Measurements from ENCODE around the gene SEC22A. TPM values are rescaled to one million over a fixed set of nuclear protein-coding genes. Genes with fewer than 3 reads are reported as not detected.

Gene SEC22A
- polyA plus RNA-seq, 4 donors: 4.6 to 17.3 (median 8.3) TPM

DNA sequence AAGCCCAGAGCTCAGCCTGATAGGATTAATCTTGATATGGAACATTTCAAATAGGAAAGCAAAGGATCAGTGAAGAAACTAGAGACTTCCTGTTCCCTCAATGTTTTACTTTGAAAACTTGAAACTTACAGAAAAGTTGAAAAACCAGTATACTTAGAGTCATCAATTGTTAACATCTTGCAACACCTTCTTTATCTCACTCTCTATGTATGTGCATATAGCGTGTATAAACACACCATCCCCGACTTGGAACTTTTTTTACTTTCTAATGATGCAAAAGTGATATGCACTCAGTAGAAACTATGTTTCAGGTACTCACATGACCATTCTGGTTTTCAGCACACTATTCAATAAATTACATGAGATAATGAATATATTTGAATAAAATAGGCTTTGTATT lies 60.5 kb downstream of the SEC22A start:
- DNase-seq: no peak
- WGBS, 3 donors: 84 to 94% (median 92%) methylated on average over 2 of the region's 2 CpGs
- Histone ChIP-seq H3K4me3 (ENCODE audit: low read depth in 1 of 3, low read length in 3 of 3) (no peak overlapping the region), H3K27ac (ENCODE audit: low read depth in 1 of 3, low read length in 2 of 3) (no peak overlapping the region), H3K4me1 (ENCODE audit: control insufficient read depth in 3 of 3, insufficient read depth in 2 of 3, low read depth in 1 of 3, low read length in 2 of 3) (no peaks in the 10 kb centered on the region), H3K9me3 (ENCODE audit: control insufficient read depth in 2 of 2, insufficient read depth in 1 of 2, low read depth in 1 of 2, low read length in 1 of 2) (no peaks in the 10 kb centered on the region), H3K36me3 (ENCODE audit: control insufficient read depth in 3 of 3, insufficient read depth in 2 of 3, low read depth in 1 of 3, low read length in 3 of 3) (peaks cover 0 to 10% (median 3%) of the 10 kb centered on the region in 3 donors), H3K27me3 (ENCODE audit: control insufficient read depth in 3 of 3, insufficient read depth in 3 of 3, low read length in 3 of 3) (no peaks in the 10 kb centered on the region)
- FAIRE-seq: no peak

DNA sequence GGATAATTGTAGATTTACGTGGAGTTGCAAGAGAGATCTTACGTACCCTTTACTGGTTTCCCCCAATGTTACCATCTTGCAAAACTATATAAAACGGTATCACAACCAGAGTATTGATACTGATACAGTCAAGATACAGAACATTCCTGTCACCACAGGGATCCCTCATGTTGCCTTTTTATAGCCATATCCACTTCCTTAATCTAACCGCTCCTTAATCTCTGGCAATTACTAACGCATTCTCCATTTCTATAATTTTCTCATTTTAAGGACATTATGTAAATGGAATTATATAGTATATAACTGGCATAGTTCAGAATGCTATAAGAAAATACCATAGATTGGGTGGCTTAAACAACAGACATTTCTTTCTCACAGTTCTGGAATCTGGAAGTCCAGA lies 61.1 kb downstream of the SEC22A start:
- H3K9me3 ChIP-seq (ENCODE audit: control insufficient read depth in 2 of 2, insufficient read depth in 1 of 2, low read depth in 1 of 2, low read length in 1 of 2): no peaks in the 10 kb centered on the region
- peaks cover 0 to 10% (median 3%) of the 10 kb centered on the region in 3 donors for H3K36me3 ChIP-seq (ENCODE audit: control insufficient read depth in 3 of 3, insufficient read depth in 2 of 3, low read depth in 1 of 3, low read length in 3 of 3)
- no peaks in the 10 kb centered on the region for H3K4me1 ChIP-seq (ENCODE audit: control insufficient read depth in 3 of 3, insufficient read depth in 2 of 3, low read depth in 1 of 3, low read length in 2 of 3)
- no peak for DNase-seq
- no peak overlapping the region for H3K4me3 ChIP-seq (ENCODE audit: low read depth in 1 of 3, low read length in 3 of 3)
- FAIRE-seq: no peak
- H3K27me3 ChIP-seq (ENCODE audit: control insufficient read depth in 3 of 3, insufficient read depth in 3 of 3, low read length in 3 of 3): no peaks in the 10 kb centered on the region
- WGBS, 3 donors: 85 to 96% (median 88%) methylated on average over 5 of the region's 5 CpGs
- no peak overlapping the region for H3K27ac ChIP-seq (ENCODE audit: low read depth in 1 of 3, low read length in 2 of 3)

DNA sequence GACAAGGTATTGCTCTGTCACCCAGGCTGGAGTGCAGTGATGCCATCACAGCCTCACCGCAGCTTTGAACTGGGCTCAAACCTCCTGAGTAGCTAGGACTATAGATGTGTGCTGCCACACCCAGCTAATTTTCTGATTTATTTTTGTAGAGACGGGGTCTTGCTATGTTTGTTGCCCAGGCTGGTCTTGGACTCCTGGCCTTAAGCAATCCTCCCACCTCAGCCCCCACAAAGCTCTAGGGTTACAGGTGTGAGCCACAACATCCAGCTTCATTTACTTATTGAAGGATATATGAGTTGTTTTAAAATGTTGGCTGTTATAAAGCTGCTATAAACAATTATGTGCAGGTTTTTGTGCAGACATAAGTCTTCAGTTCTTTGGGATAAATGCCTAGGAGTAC lies 62.2 kb downstream of the SEC22A start:
- no peak overlapping the region for H3K4me3 ChIP-seq (ENCODE audit: low read depth in 1 of 3, low read length in 3 of 3)
- FAIRE-seq: no peak
- H3K9me3 ChIP-seq (ENCODE audit: control insufficient read depth in 2 of 2, insufficient read depth in 1 of 2, low read depth in 1 of 2, low read length in 1 of 2): no peaks in the 10 kb centered on the region
- H3K36me3 ChIP-seq (ENCODE audit: control insufficient read depth in 3 of 3, insufficient read depth in 2 of 3, low read depth in 1 of 3, low read length in 3 of 3): peaks cover 0 to 10% (median 3%) of the 10 kb centered on the region in 3 donors
- no peak overlapping the region for H3K27ac ChIP-seq (ENCODE audit: low read depth in 1 of 3, low read length in 2 of 3)
- no peak for DNase-seq
- no peaks in the 10 kb centered on the region for H3K4me1 ChIP-seq (ENCODE audit: control insufficient read depth in 3 of 3, insufficient read depth in 2 of 3, low read depth in 1 of 3, low read length in 2 of 3)
- 96 to 97% (median 96%) methylated on average over 2 of the region's 2 CpGs for WGBS, 3 donors
- H3K27me3 ChIP-seq (ENCODE audit: control insufficient read depth in 3 of 3, insufficient read depth in 3 of 3, low read length in 3 of 3): no peaks in the 10 kb centered on the region

DNA sequence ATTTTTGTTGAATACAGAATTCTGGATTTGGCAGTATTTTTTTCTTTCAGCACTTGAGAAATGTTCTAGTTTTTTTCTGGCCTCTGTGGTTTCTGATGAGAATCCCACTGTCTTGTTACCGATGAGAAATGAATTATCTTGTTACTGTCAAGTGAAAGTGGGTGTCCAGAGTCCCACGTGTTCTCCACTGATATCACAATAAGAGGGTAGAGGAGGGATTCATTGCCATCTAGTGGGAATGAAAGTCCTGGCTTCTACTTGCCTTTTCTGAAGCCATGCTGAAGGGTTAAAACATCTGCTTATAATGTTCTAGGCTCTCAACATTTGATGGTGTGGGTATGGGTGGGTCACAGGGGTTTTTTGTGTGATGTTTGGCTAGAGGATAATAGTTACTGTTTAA lies 66.1 kb downstream of the SEC22A start:
- H3K36me3 ChIP-seq (ENCODE audit: control insufficient read depth in 3 of 3, insufficient read depth in 2 of 3, low read depth in 1 of 3, low read length in 3 of 3): peaks cover 0 to 6% (median 5%) of the 10 kb centered on the region in 3 donors
- no peaks in the 10 kb centered on the region for H3K9me3 ChIP-seq (ENCODE audit: control insufficient read depth in 2 of 2, insufficient read depth in 1 of 2, low read depth in 1 of 2, low read length in 1 of 2)
- FAIRE-seq (no peak), DNase-seq (no peak)
- WGBS, 3 donors: 75 to 87% (median 82%) methylated on average over 2 of the region's 2 CpGs
- no peak overlapping the region for H3K27ac ChIP-seq (ENCODE audit: low read depth in 1 of 3, low read length in 2 of 3)
- H3K4me1 ChIP-seq (ENCODE audit: control insufficient read depth in 3 of 3, insufficient read depth in 2 of 3, low read depth in 1 of 3, low read length in 2 of 3): no peaks in the 10 kb centered on the region
- no peak overlapping the region for H3K4me3 ChIP-seq (ENCODE audit: low read depth in 1 of 3, low read length in 3 of 3)
- no peaks in the 10 kb centered on the region for H3K27me3 ChIP-seq (ENCODE audit: control insufficient read depth in 3 of 3, insufficient read depth in 3 of 3, low read length in 3 of 3)

DNA sequence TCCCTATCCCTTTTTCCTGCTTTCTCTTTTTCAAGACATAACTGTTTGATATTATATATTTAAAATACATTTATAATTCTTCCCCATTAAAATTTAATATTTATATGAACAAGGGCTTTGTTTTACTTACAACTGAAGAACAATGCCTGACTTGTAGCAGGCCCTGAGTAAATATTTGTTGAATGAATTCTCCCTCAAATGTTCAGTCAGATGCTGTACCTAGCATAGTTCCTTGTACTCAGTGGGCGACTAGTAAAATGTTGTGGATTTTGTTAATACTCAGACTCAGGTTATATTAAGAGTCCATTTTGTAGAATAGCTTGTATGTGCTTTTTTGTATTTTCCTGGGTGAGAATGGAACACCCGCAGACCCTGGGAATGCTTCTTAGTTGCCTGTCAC lies 69.1 kb downstream of the SEC22A start:
- DNase-seq (no peak), FAIRE-seq (no peak)
- no peak overlapping the region for H3K27ac ChIP-seq (ENCODE audit: low read depth in 1 of 3, low read length in 2 of 3)
- H3K27me3 ChIP-seq (ENCODE audit: control insufficient read depth in 3 of 3, insufficient read depth in 3 of 3, low read length in 3 of 3): no peaks in the 10 kb centered on the region
- H3K9me3 ChIP-seq (ENCODE audit: control insufficient read depth in 2 of 2, insufficient read depth in 1 of 2, low read depth in 1 of 2, low read length in 1 of 2): no peaks in the 10 kb centered on the region
- peaks cover 0 to 5% (median 0%) of the 10 kb centered on the region in 3 donors for H3K36me3 ChIP-seq (ENCODE audit: control insufficient read depth in 3 of 3, insufficient read depth in 2 of 3, low read depth in 1 of 3, low read length in 3 of 3)
- WGBS, 3 donors: 92 to 94% (median 94%) methylated on average over 2 of the region's 2 CpGs
- H3K4me1 ChIP-seq (ENCODE audit: control insufficient read depth in 3 of 3, insufficient read depth in 2 of 3, low read depth in 1 of 3, low read length in 2 of 3): no peaks in the 10 kb centered on the region
- no peak overlapping the region for H3K4me3 ChIP-seq (ENCODE audit: low read depth in 1 of 3, low read length in 3 of 3)

DNA sequence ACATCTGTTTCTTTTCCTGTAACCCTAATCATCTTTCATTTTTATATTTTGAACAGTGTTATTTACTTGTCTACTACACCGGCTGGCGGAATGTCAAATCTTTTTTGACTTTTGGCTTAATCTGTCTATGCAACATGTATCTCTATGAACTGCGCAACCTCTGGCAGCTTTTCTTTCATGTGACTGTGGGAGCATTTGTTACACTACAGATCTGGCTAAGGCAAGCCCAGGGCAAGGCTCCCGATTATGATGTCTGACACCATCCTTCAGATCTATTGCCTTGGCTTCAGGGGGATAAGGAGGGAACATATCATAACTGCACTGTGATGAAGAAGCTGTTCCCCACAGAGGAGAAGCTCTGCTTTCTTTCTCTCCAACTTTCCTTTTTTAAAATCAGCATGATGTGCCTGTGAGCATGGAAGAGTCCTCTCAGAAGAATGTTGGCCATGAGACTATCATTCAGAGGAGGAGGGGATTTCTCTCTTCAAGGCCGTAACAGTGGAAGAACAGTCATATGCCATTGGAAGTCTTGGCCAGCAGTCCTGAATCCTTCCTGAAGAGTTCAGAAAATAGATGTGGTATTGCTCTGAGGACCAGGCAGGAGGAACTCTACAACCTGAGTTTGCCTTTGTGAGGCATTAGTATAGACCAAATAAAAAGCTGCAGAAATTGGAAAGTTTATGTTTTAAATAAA lies 69.9 kb downstream of the SEC22A start:
- 69 to 77% (median 76%) methylated on average over 5 of the region's 5 CpGs for WGBS, 3 donors
- H3K4me3 ChIP-seq (ENCODE audit: low read depth in 1 of 3, low read length in 3 of 3): no peak overlapping the region
- no peak for FAIRE-seq
- no peaks in the 10 kb centered on the region for H3K4me1 ChIP-seq (ENCODE audit: control insufficient read depth in 3 of 3, insufficient read depth in 2 of 3, low read depth in 1 of 3, low read length in 2 of 3)
- H3K27me3 ChIP-seq (ENCODE audit: control insufficient read depth in 3 of 3, insufficient read depth in 3 of 3, low read length in 3 of 3): no peaks in the 10 kb centered on the region
- H3K36me3 ChIP-seq (ENCODE audit: control insufficient read depth in 3 of 3, insufficient read depth in 2 of 3, low read depth in 1 of 3, low read length in 3 of 3): peaks cover 0 to 5% (median 0%) of the 10 kb centered on the region in 3 donors
- no peaks in the 10 kb centered on the region for H3K9me3 ChIP-seq (ENCODE audit: control insufficient read depth in 2 of 2, insufficient read depth in 1 of 2, low read depth in 1 of 2, low read length in 1 of 2)
- DNase-seq: no peak
- no peak overlapping the region for H3K27ac ChIP-seq (ENCODE audit: low read depth in 1 of 3, low read length in 2 of 3)

DNA sequence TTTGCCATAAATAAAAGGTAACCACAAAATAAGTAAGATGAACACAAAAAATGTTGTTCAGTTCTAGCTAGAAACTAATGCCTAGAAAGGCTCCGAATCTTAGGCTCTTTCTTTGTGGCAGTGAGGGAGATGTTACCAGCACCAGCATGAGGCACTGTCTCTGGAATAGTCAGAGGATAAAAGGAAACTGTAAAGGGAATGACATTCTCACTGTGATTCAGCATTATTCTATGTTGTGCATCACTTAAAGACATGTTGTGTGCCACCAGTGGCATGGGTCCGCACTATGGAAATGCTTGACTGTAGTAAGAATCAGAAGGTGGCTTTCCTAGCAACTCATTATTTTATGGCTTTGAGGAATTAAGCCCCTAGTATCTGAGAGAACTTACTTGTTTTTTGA lies 70.8 kb downstream of the SEC22A start:
- Histone ChIP-seq H3K4me3 (ENCODE audit: low read depth in 1 of 3, low read length in 3 of 3) (no peak overlapping the region), H3K9me3 (ENCODE audit: control insufficient read depth in 2 of 2, insufficient read depth in 1 of 2, low read depth in 1 of 2, low read length in 1 of 2) (no peaks in the 10 kb centered on the region), H3K4me1 (ENCODE audit: control insufficient read depth in 3 of 3, insufficient read depth in 2 of 3, low read depth in 1 of 3, low read length in 2 of 3) (no peaks in the 10 kb centered on the region), H3K27me3 (ENCODE audit: control insufficient read depth in 3 of 3, insufficient read depth in 3 of 3, low read length in 3 of 3) (no peaks in the 10 kb centered on the region), H3K36me3 (ENCODE audit: control insufficient read depth in 3 of 3, insufficient read depth in 2 of 3, low read depth in 1 of 3, low read length in 3 of 3) (peaks cover 0 to 5% (median 0%) of the 10 kb centered on the region in 3 donors), H3K27ac (ENCODE audit: low read depth in 1 of 3, low read length in 2 of 3) (no peak overlapping the region)
- WGBS, 3 donors: 96 to 99% (median 97%) methylated on average over 2 of the region's 2 CpGs
- FAIRE-seq (no peak), DNase-seq (no peak)

DNA sequence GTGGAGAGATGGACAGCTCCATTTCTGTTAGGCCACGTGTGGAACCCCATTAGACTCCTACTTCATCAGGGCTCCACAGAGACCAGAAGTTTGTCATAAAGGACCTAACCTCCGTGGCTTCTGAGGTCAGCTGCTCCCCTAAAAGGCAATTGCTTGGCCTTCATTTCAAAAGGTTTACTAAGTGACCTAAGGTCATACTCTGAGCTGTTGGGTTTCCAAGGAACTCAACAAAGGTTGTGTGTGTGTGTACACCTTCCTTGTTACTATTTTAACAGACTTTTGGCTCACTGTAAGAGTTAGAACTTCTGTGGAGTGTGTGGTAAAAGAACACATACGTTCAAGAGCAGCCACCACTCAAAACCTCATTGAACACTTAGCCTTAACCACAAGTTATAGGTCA lies 73.9 kb downstream of the SEC22A start:
- peaks cover 0 to 5% (median 2%) of the 10 kb centered on the region in 3 donors for H3K36me3 ChIP-seq (ENCODE audit: control insufficient read depth in 3 of 3, insufficient read depth in 2 of 3, low read depth in 1 of 3, low read length in 3 of 3)
- 68 to 77% (median 69%) methylated on average over 3 of the region's 3 CpGs for WGBS, 3 donors
- no peaks in the 10 kb centered on the region for H3K4me1 ChIP-seq (ENCODE audit: control insufficient read depth in 3 of 3, insufficient read depth in 2 of 3, low read depth in 1 of 3, low read length in 2 of 3)
- DNase-seq: no peak
- H3K27me3 ChIP-seq (ENCODE audit: control insufficient read depth in 3 of 3, insufficient read depth in 3 of 3, low read length in 3 of 3): no peaks in the 10 kb centered on the region
- H3K4me3 ChIP-seq (ENCODE audit: low read depth in 1 of 3, low read length in 3 of 3): no peak overlapping the region
- FAIRE-seq: no peak
- no peaks in the 10 kb centered on the region for H3K9me3 ChIP-seq (ENCODE audit: control insufficient read depth in 2 of 2, insufficient read depth in 1 of 2, low read depth in 1 of 2, low read length in 1 of 2)
- H3K27ac ChIP-seq (ENCODE audit: low read depth in 1 of 3, low read length in 2 of 3): no peak overlapping the region
